Type B pancreatic cell (in vitro differentiated cells): ENCODE results near the gene CFAP44. TPM values are rescaled to one million over a fixed set of nuclear protein-coding genes. Genes with fewer than 3 reads are reported as not detected.

ENCODE experiments used
- DNase-seq: peaks from one replicate; pipeline ENCODE4 v3.0.0; 2021; ENCODE audit warnings: mixed read lengths; ENCODE audit not compliant: unreplicated experiment; ENCODE audit errors: extremely low spot score
- H3K27ac Mint-ChIP-seq: 2 replicates; pipeline ENCODE4 v1.8.0; 2021; ENCODE audit warnings: mild to moderate bottlenecking, mixed read lengths
- H3K27me3 Mint-ChIP-seq: 2 replicates; pipeline ENCODE4 v1.8.0; 2021; ENCODE audit warnings: mixed read lengths
- H3K36me3 Mint-ChIP-seq: 2 replicates; pipeline ENCODE4 v1.8.0; 2021; ENCODE audit warnings: mixed read lengths
- H3K4me1 Mint-ChIP-seq: one replicate; pipeline ENCODE4 v1.8.0; 2021; ENCODE audit warnings: mixed read lengths; ENCODE audit not compliant: unreplicated experiment
- H3K4me3 Mint-ChIP-seq: 2 replicates; pipeline ENCODE4 v1.8.0; 2021; ENCODE audit warnings: mild to moderate bottlenecking, mixed read lengths
- H3K9me3 Mint-ChIP-seq: 2 replicates; pipeline ENCODE4 v1.8.0; 2021; ENCODE audit warnings: mixed read lengths
- CTCF ChIP-seq: fragments of 200-600 bp; sonication (generic); conservative IDR thresholded peaks from 2 replicates; pipeline ENCODE4 v1.5.0; 2021; ENCODE audit warnings: antibody characterized with exemption, mild to moderate bottlenecking
- microRNA-seq: library from miRNA; unstranded; fragments of <30 nt; microRNA quantifications from one replicate; pipeline ENCODE4, GENCODE V29; 2020
- total RNA-seq: library from RNA; stranded (reverse); gene quantifications from 2 replicates; pipeline ENCODE4 v1.2.1, GENCODE V29; 2021; ENCODE audit warnings: low replicate concordance

CFAP44 gene
- total RNA-seq, 1 donor from 2014 or later, result 11.6 TPM

GRCh38 chr3:113409676-113410075, 31.6 kb downstream of the CFAP44 start:
- no peak overlapping the region for H3K27ac Mint-ChIP-seq
- TF ChIP-seq CTCF, result no peak
- DNase-seq, result no peak
- no peaks in the 10 kb centered on the region for H3K4me1 Mint-ChIP-seq
- H3K36me3 Mint-ChIP-seq, result peaks cover 23% of the 10 kb centered on the region
- no peak overlapping the region for H3K4me3 Mint-ChIP-seq
- H3K9me3 Mint-ChIP-seq, result peaks cover 5% of the 10 kb centered on the region
- no peaks in the 10 kb centered on the region for H3K27me3 Mint-ChIP-seq

DNA sequence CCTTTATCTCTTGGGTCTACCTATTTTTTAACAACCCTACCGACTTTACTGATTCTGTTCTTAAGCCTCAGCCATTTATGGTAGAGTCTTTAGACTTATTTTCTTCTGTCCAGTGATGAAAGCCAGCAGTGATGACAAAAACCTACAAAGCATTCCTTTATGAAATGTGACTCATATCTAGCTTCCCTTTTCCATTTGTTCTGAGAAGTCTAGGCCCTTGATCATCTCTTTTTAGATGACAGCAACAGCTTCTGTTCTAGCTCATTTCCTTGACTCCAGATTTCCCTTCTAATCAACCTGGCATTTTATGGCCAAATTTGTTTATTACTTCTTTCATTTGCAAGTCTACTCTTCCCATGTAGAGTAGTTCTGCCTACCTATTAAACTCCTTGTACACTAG, 36.1 kb downstream of the CFAP44 start:
- DNase-seq, result no peak
- no peak overlapping the region for H3K4me3 Mint-ChIP-seq
- no peaks in the 10 kb centered on the region for H3K27me3 Mint-ChIP-seq
- peak overlapping the region; percentile 10 for H3K27ac Mint-ChIP-seq
- no peaks in the 10 kb centered on the region for H3K4me1 Mint-ChIP-seq
- H3K9me3 Mint-ChIP-seq, result peaks cover 5% of the 10 kb centered on the region
- TF ChIP-seq CTCF, result no peak
- H3K36me3 Mint-ChIP-seq, result peaks cover 29% of the 10 kb centered on the region

- H3K36me3 Mint-ChIP-seq, result peaks cover 32% of the 10 kb centered on the region
- no peak for DNase-seq
- no peaks in the 10 kb centered on the region for H3K4me1 Mint-ChIP-seq
- H3K9me3 Mint-ChIP-seq, result peaks cover 5% of the 10 kb centered on the region
- H3K4me3 Mint-ChIP-seq, result no peak overlapping the region
- no peak overlapping the region for H3K27ac Mint-ChIP-seq
- TF ChIP-seq CTCF, result no peak
- H3K27me3 Mint-ChIP-seq, result no peaks in the 10 kb centered on the region
Observed at GRCh38 chr3:113404637-113405036, 36.7 kb downstream of the CFAP44 start.

Small RNAs within 50 kb of the gene (microRNA-seq; reads per million reads assigned to microRNA genes)
- gene MIR8076, result not detected

Other genes starting within 250 kb of the CFAP44 start
- 36.7 and 219 TPM in 2 replicates for gene BOC, start 229.9 kb downstream of the CFAP44 start, total RNA-seq
- 20.2 and 31.1 TPM in 2 replicates for gene SPICE1, start 73.7 kb upstream of the CFAP44 start, total RNA-seq
- 0.83 and 0.97 TPM in 2 replicates for gene SIDT1, start 91.1 kb upstream of the CFAP44 start, total RNA-seq